D341Med (cell line): ENCODE data around the gene PPIC.
"Not testable (repeated sequence)": the region's sequence is repeated elsewhere in the genome, so short reads cannot be mapped to it uniquely, and the experiment has no call there.

Experiments used
- DNase-seq: peaks from one replicate; pipeline ENCODE4 v3.0.0; 2012; ENCODE audit warnings: low spot score

Gene PPIC

GRCh38 chr5:123007754-123008153 is 28.8 kb downstream of the PPIC start:
- no peak for DNase-seq

- no peak for DNase-seq
Observed at GRCh38 chr5:123007182-123007581, 29.3 kb downstream of the PPIC start.

GRCh38 chr5:123001808-123002207 is 34.7 kb downstream of the PPIC start:
- no peak for DNase-seq

- DNase-seq: no peak
Observed at GRCh38 chr5:123000731-123001130, 35.8 kb downstream of the PPIC start.

- DNase-seq: no peak
Observed at GRCh38 chr5:122999947-123000563, 36.5 kb downstream of the PPIC start.

- no peak for DNase-seq
Observed at GRCh38 chr5:122997294-122997693, 39.2 kb downstream of the PPIC start.

- DNase-seq: no peak
Observed at GRCh38 chr5:122996091-122996490, 40.4 kb downstream of the PPIC start.

- no peak for DNase-seq
Observed at GRCh38 chr5:122985954-122986721, 50.4 kb downstream of the PPIC start.

GRCh38 chr5:122985006-122985700 is 51.4 kb downstream of the PPIC start:
- no peak for DNase-seq

- no peak for DNase-seq
Observed at GRCh38 chr5:122984425-122984824, 52.1 kb downstream of the PPIC start.

GRCh38 chr5:122982376-122982775 is 54.1 kb downstream of the PPIC start:
- DNase-seq: no peak

GRCh38 chr5:122981846-122982245 is 54.7 kb downstream of the PPIC start:
- no peak for DNase-seq

- no peak for DNase-seq
Observed at GRCh38 chr5:122978644-122979297, 57.8 kb downstream of the PPIC start.

- no peak for DNase-seq
Observed at GRCh38 chr5:122978068-122978467, 58.5 kb downstream of the PPIC start.

GRCh38 chr5:122977319-122977718 is 59.2 kb downstream of the PPIC start:
- DNase-seq: no peak

- not testable (repeated sequence) for DNase-seq
Observed at GRCh38 chr5:122974251-122974650, 62.3 kb downstream of the PPIC start.

- not testable (repeated sequence) for DNase-seq
Observed at GRCh38 chr5:122973759-122974158, 62.8 kb downstream of the PPIC start.
